ENCODE data around the gene C1QBP.
"Not testable (repeated sequence)": the region's sequence is repeated elsewhere in the genome, so short reads cannot be mapped to it uniquely, and the experiment has no call there.

The C1QBP gene

DNA sequence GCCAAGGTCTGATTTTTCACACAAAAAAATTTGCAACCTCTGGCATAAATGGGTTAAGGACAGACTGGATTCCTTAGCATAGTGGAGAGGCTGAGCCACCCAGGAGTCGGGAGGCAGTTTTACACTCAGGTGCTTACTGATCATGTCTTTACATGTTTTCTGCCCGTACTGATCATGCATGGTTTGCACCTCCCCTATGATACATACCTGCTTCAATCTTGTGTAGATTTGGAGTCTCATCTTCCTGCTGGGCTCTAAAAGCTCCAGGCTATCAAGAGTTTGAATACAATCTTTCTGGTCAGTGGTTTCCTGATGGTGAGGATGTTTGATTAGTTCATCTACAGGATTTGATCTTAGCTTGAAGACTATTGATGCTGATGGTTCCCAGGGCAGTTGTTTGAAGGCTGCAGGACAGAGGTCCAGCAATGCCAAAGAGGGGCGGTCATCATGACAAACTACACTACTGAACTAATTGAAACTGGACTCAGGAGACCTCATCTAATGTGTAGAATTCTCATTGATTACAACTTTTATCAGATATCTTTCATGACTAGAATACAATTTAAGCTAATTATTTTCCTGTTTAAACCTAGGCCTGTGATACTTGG lies 6.9 kb downstream of the C1QBP start:
- no peak for DNase-seq (ENCODE audit: low read depth in 1 of 2, low spot score in 1 of 2)

DNA sequence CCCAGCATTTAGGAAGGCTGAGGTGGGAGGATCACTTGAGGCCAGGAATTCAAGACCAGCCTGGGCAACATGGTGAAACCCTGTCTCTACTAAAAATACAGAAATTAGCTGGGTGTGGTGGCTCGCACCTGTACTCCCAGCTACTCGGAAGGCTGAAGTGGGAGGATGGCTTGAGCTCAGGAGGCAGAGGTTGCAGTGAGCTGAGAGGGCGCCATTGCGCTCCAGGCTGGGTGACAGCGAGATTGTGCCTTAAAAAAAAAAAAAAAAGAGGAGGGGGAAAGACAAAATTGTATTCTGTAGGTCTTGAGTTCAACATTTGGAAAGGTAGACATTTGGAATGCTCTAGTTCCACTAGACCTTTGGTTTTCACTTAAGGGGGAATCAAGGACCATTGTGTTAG lies 7.7 kb downstream of the C1QBP start:
- DNase-seq (ENCODE audit: low read depth in 1 of 2, low spot score in 1 of 2): not testable (repeated sequence)

DNA sequence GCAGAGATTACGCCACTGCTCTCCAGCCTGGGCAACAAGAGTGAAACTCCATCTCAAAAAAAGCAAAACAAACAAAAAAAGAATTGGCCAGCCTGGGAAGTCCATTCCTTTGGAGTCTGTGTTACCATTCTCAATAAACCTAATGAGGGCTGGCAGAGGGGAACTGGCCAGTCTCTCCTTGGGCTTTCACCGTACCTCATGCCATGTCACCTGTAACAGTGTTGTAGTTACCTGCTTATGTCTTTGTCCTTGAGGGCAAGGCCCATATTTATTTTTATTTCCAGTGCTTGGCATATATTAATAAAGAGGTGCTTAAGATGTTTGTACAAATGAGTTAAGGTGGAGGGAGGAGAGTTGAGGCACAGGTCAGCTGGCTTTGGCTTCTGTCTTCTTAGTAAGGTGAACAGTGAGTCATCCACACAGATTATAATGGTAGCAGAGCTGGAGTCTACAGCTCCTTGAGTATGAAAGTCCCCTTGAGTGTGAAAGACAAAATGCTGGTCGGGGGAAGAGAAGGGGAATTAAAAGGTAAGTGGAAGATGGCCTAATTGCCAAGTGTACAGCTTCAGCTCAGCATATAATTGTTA lies 8.4 kb downstream of the C1QBP start:
- no peak for DNase-seq (ENCODE audit: low read depth in 1 of 2, low spot score in 1 of 2)

DNA sequence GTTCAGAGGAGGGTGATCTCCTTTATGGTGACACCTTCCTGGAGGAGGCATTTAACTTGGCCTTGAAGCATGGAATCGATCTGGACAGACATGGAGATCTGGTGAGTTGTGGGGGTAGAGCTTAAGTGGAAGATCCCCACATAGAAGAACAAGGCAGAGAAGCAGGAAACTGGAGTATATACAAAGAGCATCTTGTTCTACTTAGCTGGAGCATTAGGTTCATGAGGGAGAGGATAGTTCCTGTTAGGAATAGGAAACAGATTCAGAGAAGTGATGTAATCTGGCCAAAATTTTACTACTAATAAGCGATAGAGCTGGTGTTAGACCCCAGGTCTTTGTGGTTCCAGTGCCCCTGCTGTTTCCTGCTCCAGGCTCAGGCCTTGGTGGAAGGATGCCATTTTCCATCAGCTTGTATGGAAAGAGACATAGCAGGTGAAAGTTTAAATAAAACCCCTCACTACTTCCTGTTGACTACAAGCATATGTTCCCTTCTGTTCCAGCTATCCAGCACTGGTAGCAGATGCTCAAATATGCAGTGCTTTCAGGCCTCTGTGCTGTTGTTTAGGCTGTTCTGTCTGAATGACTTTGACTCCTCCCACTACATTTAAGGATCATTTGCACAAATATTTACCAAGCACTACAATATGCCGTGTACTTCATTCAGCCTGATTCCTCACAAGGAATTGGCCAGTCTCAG lies 9.6 kb downstream of the C1QBP start:
- DNase-seq (ENCODE audit: low read depth in 1 of 2, low spot score in 1 of 2): no peak

DNA sequence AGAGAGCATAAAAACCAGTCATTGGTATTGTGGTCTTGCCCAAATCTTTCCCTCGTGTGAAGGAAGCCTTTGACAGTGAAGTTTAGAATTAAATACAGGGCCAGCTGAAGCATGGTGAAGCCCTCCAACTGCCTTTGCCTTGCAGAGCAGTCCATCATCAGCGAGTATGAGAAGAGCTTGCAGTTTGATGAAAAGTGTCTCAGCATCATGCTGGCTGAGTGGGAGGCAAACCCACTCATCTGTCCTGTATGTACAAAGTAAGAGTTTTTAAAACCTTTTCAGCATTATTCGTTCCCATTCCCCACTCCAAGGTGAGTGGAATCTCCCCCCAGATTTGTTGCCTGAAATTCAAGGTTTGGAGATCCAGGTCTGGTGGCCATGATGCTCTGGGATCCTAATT lies 13.1 kb downstream of the C1QBP start:
- no peak for DNase-seq (ENCODE audit: low read depth in 1 of 2, low spot score in 1 of 2)

DNA sequence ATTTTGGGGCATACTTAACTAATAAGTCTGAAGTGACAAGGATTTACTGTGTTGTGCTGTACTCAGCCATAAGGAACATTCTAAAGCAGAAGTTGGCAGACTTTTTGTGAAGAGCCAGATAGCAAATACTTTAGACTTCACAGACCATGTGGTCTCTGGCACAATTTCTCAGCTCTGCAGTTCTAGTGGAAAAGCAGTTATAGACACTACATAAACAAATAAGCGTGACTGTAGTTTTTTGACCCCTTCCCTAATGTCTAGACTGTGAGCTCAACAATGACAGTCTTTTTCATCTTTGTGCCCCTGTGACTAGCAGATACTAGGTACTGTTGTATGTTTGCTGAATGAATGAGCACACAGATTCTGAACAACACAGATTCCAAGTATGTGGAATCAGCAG lies 14.0 kb downstream of the C1QBP start:
- DNase-seq (ENCODE audit: low read depth in 1 of 2, low spot score in 1 of 2): no peak

DNA sequence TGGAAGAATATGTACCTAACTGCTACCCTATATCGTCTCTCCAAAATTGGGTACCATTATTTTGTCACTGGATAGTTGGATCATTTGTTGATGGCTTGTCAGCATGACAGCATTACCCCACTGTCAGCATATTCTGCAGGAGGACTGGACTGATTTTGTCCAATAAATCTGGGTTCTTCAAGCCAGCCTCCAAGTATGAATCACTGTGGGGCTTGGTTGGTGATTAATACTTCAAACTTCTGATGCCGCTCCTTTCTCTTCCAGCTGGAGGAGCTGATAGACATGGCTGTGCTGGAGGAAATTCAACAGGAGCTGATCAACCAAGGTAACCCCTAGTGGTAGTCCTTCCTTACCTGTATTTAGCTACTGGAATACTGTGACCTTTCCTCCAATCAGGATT lies 16.4 kb downstream of the C1QBP start:
- no peak for DNase-seq (ENCODE audit: low read depth in 1 of 2, low spot score in 1 of 2)

DNA sequence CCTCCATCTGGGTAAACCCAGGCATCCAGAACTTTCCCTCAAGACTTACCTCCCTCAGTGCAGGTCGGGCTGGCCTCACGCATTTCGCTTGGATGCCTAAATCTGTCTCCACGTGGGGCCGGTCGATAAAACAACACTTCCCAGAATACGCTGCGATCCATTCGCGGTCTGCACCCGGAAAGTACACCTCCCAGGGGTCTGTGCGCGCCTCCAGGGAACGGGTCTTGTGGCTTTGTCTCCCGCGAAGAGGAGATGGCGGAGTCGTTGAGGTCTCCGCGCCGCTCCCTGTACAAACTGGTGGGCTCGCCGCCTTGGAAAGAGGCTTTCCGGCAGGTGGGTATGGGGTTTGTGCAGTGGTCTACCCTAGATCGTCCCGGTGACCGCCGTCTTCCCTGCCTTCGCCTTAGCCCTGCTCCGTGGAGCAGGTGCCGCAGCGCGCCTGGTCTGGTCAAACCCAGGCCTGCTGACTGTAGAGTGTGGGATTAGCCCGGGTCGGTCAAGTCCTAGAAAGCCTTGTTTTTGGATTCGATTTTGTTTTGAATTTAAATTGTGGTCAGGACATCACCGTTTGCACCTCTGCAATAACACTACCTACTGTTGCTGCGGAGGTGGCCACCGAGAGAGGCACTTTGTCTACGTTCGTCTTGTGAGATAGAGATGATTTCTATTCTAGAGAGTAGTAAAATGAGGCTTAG lies 18.8 kb downstream of the C1QBP start, which contains the start of gene RPAIN:
TSS of gene RPAIN (plus strand) at position 224 of the 695 bp plus-strand sequence. CDS start at position 253, 29 bp downstream.
- DNase-seq (ENCODE audit: low read depth in 1 of 2, low spot score in 1 of 2): peak; percentile 71 to 75

DNA sequence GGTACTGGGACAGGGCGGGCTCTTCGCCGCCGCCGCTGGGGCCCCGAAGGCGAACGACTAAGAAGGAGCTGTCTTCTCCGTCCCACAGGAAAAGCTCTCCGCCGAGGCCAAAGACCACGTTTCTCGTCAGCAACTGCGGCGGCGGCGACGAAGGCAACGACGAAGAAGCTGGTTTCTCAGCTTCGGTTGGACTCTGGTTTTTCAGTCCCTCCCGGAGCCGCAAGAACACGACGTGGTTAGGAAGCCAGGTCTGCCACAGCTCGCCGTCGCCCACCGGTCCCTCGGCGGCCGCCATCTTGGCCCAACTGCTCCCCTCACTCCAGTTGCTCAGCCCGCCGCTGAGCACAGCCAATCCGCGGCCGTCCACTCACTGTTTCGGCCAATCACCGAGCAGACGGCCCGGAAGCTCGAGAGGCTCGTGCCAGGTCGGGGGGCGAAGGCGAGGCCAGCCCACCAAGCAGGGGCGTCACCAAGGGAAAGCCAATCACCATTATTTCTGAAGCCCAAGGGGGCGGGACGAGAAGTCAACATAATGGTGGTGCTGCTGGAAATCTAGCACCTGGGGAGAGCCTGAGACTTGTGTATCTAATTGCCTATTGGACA lies 19.5 kb downstream of the C1QBP start, which contains the start of gene NUP88:
TSS of gene NUP88 (minus strand) at position 307 of the 603 bp plus-strand sequence. CDS start at position 295, 12 bp downstream.
- DNase-seq (ENCODE audit: low read depth in 1 of 2, low spot score in 1 of 2): peak; percentile 90 to 93

DNA sequence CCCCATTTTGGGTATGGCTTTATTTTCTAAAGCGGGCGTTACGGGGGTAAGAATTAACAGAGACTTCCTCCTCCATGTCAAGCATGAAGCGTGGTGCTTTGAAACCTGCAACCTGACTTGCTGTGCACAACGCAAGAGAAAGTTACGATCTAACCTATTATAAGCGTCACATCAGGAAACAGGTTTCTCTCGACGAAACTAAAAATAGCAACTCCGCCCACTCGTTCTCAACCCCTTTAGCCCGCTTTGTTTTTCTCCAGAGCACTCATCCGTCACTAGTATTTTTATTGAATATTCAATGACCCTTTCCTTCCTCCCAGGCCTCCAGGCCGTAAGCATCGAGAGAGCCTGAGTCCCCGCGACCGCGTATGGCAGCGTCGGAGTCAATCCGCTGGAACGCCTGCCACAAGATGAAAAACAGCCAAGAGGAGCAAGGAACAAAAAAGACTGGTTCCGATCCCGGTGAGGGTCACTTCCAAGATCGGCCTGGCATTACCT lies 20.0 kb downstream of the C1QBP start:
- peak; percentile 9 to 11 for DNase-seq (ENCODE audit: low read depth in 1 of 2, low spot score in 1 of 2)

DNA sequence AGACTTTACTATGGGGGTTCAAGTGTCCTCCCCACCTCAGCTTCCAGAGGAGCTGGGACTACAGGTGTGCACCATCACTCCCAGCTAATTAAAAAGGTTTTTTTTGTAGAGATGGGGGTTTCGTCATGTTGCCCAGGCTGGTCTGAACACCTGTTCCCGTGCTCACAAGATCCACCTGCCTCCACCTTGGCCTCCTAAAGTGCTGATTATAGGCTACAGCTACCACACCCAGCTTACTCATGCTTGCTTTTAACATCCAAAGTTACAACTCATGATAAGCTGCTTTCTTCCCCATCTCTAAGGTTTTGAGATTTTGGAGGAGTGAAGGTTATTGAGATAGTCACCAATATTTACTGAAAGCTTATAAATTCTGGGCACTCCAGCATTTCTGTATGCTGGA lies 22.1 kb downstream of the C1QBP start:
- DNase-seq (ENCODE audit: low read depth in 1 of 2, low spot score in 1 of 2): no peak

DNA sequence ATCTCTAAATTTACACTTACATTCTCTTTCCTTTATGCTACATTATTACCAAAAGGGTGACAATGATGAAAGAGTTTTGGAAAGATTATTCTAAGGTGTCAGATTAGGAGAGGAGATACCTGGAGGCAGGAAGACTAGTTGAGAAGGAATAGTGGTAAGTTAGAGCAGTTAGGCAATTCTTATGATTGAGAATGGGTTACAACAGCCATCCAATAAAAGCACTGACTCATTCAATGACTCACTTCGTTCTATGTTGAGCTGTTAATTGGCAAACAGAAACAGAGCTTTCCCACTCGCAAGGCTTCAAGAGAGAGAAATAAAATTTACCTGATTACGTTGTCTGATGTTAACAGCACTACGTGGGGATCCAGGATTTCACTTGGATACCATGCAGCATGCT lies 25.3 kb downstream of the C1QBP start:
- DNase-seq (ENCODE audit: low read depth in 1 of 2, low spot score in 1 of 2): no peak

DNA sequence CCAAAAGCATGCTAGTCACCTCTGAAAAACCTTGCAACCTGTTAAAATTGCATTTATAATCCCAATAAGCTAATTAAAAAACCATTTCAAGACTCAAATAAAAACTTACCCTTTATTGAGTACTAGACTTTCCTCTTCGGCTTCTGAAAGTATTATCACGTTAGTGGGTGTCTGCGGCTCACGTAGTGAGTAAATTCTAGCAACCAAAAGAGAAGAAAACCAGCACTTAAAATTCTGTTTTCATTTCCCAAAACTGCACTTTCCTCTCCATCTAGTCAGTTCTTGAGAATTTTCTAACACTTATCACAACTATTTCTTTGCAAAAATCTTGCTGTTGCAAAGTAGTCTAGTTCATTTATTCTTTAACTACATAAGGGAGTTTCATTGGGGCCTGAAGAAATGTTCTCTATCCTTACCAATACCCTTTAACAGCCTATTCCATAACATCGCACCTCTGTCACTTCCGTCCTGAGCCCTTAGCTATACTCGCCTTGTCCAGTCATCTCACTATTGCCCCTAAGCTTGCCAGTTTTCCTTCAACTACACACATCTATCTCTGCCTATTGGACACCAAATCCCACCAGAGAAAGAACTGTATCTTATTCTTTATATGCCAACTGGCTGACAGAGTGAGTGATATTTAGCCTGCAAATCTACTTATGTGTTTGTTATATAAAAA lies 28.2 kb downstream of the C1QBP start:
- DNase-seq (ENCODE audit: low read depth in 1 of 2, low spot score in 1 of 2): no peak

DNA sequence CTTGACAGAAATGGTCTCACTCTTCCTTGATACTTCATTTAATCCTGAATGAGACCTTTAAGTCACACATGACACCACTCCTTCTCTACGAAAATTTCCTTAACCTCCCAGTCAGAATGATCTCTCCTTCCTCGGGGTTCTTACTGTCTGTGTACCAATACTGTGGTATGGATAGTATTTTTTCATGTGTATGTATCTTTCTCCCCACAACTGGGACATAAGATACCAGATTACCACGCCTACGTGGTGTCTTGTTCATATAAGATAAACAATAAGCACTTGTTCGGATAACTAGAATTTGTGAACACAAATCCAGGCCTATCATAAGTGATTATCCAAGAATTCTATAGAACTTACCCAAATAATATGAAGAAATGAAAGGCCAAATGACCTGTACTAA lies 30.8 kb downstream of the C1QBP start:
- DNase-seq (ENCODE audit: low read depth in 1 of 2, low spot score in 1 of 2): no peak

DNA sequence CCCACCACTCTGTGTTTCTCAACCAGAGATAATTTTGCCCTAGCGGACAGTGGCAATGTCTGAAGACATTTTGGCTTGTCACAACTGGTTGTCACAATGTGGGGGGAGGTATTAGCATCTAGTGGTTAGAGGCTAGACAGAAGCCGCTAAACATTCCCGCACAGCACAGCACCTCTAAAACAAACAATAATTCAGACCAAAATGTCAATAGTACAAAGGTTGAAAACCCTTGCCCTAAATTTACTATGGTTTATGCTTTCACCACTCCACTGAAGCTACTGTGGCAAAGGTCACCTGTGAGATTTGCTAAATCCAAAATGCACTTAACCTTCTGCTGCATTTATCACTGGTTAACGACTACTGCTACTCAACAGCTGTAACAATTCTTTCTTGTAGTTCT lies 33.6 kb downstream of the C1QBP start:
- DNase-seq (ENCODE audit: low read depth in 1 of 2, low spot score in 1 of 2): no peak

DNA sequence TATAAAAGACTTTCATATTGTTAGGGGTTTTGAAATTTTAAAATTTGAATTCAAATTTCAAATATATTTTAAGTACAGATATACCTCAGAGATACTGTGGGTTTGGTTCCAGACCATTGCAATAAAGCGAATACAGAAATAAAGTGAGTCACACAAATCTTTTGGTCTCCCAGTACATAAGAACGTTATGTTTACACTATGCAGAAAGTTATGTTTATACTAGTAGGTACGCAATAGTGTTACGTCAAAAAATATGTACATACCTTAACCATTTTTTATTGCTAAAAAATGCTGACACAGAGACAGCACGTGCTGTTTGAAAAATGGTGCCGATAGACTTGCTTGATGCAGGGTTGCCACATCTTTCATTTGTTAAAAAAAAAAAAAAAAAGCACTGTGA lies 39.2 kb downstream of the C1QBP start:
- no peak for DNase-seq (ENCODE audit: low read depth in 1 of 2, low spot score in 1 of 2)

DNA sequence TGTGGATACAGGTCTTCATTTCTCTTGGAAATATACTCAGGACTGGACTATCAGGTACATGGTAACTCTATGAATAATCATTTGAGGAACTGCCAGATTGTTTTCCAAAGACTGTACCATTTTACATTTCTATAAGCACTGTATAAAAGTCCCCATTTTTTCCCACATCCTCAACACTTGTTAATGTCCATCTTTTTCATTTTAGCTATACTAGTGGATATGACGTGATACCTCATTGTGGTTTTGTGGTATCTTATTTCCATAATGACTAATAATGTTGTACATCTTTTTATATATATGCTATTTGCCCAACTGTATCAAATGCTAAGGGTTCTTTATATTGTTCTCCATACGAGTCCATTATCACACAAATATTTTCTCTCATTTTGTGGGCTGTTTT lies 42.3 kb downstream of the C1QBP start:
- DNase-seq (ENCODE audit: low read depth in 1 of 2, low spot score in 1 of 2): no peak

DNA sequence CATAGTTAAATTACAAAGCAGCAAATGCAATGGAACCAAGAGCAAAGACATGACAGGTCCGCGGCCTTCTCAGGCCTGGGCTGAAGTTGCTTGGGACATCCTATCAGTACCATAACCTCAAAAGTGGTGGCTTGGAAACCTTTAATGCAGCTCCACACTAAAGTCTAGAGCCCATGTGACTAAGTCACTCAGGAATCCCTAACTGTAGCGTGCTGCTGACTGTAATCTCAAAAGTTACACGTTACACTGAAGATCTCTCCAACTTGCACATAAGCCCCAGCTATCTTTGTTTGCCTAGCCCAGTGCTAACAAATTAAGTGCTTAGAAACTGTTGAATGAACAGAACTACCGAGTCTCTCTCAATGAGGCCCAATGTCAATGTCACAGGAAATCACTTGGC lies 47.3 kb downstream of the C1QBP start:
- DNase-seq (ENCODE audit: low read depth in 1 of 2, low spot score in 1 of 2): no peak

Data from stimulated activated CD4-positive, alpha-beta T cell treated with anti-CD3 and anti-CD28 coated beads, Interleukin-15, amount 100 ng/mL, for 1 hour (primary cell).